HCT116 (cell line): ENCODE measurements around the gene LDB2. TPM values are rescaled to one million over a fixed set of nuclear protein-coding genes. Genes with fewer than 3 reads are reported as not detected.

ENCODE experiments used
- ATAC-seq: fragments of 200-7000 bp; cut with Tn5 transposase; 2 replicates; pipeline ENCODE4 v1.9.1; 2020; ENCODE audit warnings: mild to moderate bottlenecking, moderate library complexity
- BruUV-seq: library from RNA; stranded (reverse); fragments of 400-500 nt; replicated peaks from 2 replicates; lab custom pipeline; 2021; lab: Mats Ljungman, UMichigan
- CTCF ChIA-PET: fragments of 300-600 bp; sonication (Branson Sonifier 250); formaldehyde crosslinking; loops from one replicate; lab custom pipeline; 2021; ENCODE audit warnings: antibody characterized with exemption; lab: Charles Lee
- POLR2A ChIA-PET: fragments of 300-600, 350-600 bp; sonication (Branson Sonifier 250); formaldehyde crosslinking; loops from one replicate; lab custom pipeline; 2021; ENCODE audit warnings: antibody characterized with exemption; lab: Charles Lee
- RAD21 ChIA-PET, 2 experiments: fragments of 300-600 bp; sonication (Branson Sonifier 250); formaldehyde crosslinking; loops; one replicate each; lab custom pipeline; 2023; ENCODE audit warnings: low total read pairs in 2 of 2; ENCODE audit not compliant: uncharacterized antibody in 2 of 2, unreplicated experiment in 2 of 2, low non-redundant PET in 1 of 2; lab: Charles Lee
- DNase-seq: peaks from one replicate; pipeline ENCODE4 v3.0.0-alpha.2; 2010; ENCODE audit warnings: low read depth, low spot score
- H2AFZ ChIP-seq: fragments of 200-600 bp; shearing (Covaris generic), sonication (generic); 2 replicates; pipeline ENCODE4 v1.6.1; 2017; ENCODE audit warnings: low read depth, mixed run types, mixed read lengths, antibody characterized with exemption, low read length; ENCODE audit not compliant: poor library complexity, severe bottlenecking
- H3K27ac ChIP-seq: 2 replicates; pipeline ENCODE4 v1.5.1; 2012; ENCODE audit warnings: low read depth, low read length
- H3K27me3 ChIP-seq: fragments of 200-600 bp; sonication (generic); 2 replicates; pipeline ENCODE4 v1.6.1; 2016; ENCODE audit warnings: mixed run types, low read length, mixed read lengths; ENCODE audit not compliant: insufficient read depth
- H3K36me3 ChIP-seq, 2 experiments: fragments of 200-500 bp in 1 of 2; fragments of 200-600 bp in 1 of 2; sonication (Bioruptor generic) in 1 of 2; sonication (generic) in 1 of 2; 2 replicates each; pipeline versions ENCODE4 v1.5.1 to v1.6.1; 2014 to 2016; ENCODE audit warnings: low read length in 2 of 2, inconsistent platforms in 1 of 2, mixed read lengths in 1 of 2, mixed run types in 1 of 2; ENCODE audit not compliant: insufficient read depth in 2 of 2, control insufficient read depth in 1 of 2
- H3K4me1 ChIP-seq, 2 experiments: fragments of 200-600 bp in 1 of 2; sonication (generic) in 1 of 2; 2 replicates each; pipeline versions ENCODE4 v1.5.1 to v1.6.1; 2012 to 2017; ENCODE audit warnings: low read length in 2 of 2, inconsistent platforms in 1 of 2, mild to moderate bottlenecking in 1 of 2, mixed read lengths in 1 of 2, mixed run types in 1 of 2, moderate library complexity in 1 of 2; ENCODE audit not compliant: insufficient read depth in 2 of 2, control insufficient read depth in 1 of 2
- H3K4me2 ChIP-seq: fragments of 200-600 bp; sonication (generic); 2 replicates; pipeline ENCODE4 v1.6.1; 2017; ENCODE audit warnings: mixed run types, low read length, mixed read lengths
- H3K4me3 ChIP-seq, 2 experiments: fragments of 200-600 bp in 1 of 2; sonication (generic) in 1 of 2; replicated peaks in 1 of 2; 2 replicates each; pipeline ENCODE4 v1.5.1; 2011 to 2016; ENCODE audit warnings: low read length in 2 of 2, control low read depth in 1 of 2, low read depth in 1 of 2, mild to moderate bottlenecking in 1 of 2, mixed read lengths in 1 of 2, mixed run types in 1 of 2
- H3K79me2 ChIP-seq: fragments of 200-600 bp; sonication (generic); 2 replicates; pipeline ENCODE4 v1.6.1; 2017; ENCODE audit warnings: mild to moderate bottlenecking, mixed run types, low read length, moderate library complexity, mixed read lengths; ENCODE audit not compliant: insufficient read depth
- H3K9ac ChIP-seq: fragments of 200-600 bp; sonication (generic); 2 replicates; pipeline ENCODE4 v1.6.1; 2016; ENCODE audit warnings: low read length, mixed read lengths
- H3K9me2 ChIP-seq: fragments of 200-600 bp; sonication (generic), shearing (Covaris generic); 2 replicates; pipeline ENCODE4 v1.6.1; 2017; ENCODE audit warnings: mixed run types, mild to moderate bottlenecking, moderate library complexity; ENCODE audit not compliant: insufficient read depth
- H3K9me3 ChIP-seq, 2 experiments: fragments of 200-500 bp in 1 of 2; fragments of 200-600 bp in 1 of 2; sonication (Bioruptor generic) in 1 of 2; sonication (generic) in 1 of 2; 2 replicates each; pipeline ENCODE4 v1.6.1; 2014 to 2017; ENCODE audit warnings: low read length in 2 of 2, mixed read lengths in 2 of 2, inconsistent platforms in 1 of 2, low read depth in 1 of 2, mild to moderate bottlenecking in 1 of 2, mixed run types in 1 of 2, moderate library complexity in 1 of 2; ENCODE audit not compliant: control insufficient read depth in 1 of 2, insufficient read depth in 1 of 2
- H4K20me1 ChIP-seq: fragments of 200-600 bp; sonication (generic), shearing (Covaris generic); 2 replicates; pipeline ENCODE4 v1.6.1; 2017; ENCODE audit warnings: mixed run types, mild to moderate bottlenecking, moderate library complexity; ENCODE audit not compliant: insufficient read depth
- CBX3 ChIP-seq: IDR thresholded peaks from 2 replicates; pipeline ENCODE4 v1.6.1; 2012; ENCODE audit warnings: low read depth
- CTCF ChIP-seq, 3 experiments: fragments of 200-600 bp in 1 of 3; sonication (generic) in 1 of 3; IDR thresholded peaks in 2 of 3; conservative IDR thresholded peaks in 1 of 3; 2 replicates each; pipeline ENCODE4 v1.5.1; 2012 to 2017; ENCODE audit warnings: low read depth in 2 of 3, low read length in 2 of 3, antibody characterized with exemption in 1 of 3, borderline replicate concordance in 1 of 3, control low read depth in 1 of 3, mild to moderate bottlenecking in 1 of 3, mixed read lengths in 1 of 3, mixed run types in 1 of 3, moderate library complexity in 1 of 3; ENCODE audit not compliant: insufficient read depth in 1 of 3
- EGR1 ChIP-seq: IDR thresholded peaks from 2 replicates; pipeline ENCODE4 v1.6.1; 2012; ENCODE audit warnings: low read depth
- ELF1 ChIP-seq: IDR thresholded peaks from 2 replicates; pipeline ENCODE4 v1.6.1; 2012; ENCODE audit warnings: low read depth, borderline replicate concordance
- EZH2 ChIP-seq: fragments of 200-600 bp; sonication (generic); IDR thresholded peaks from 2 replicates; pipeline ENCODE4 v1.6.1; 2017; ENCODE audit warnings: antibody characterized with exemption, mixed run types
- FOSL1 ChIP-seq: IDR thresholded peaks from 2 replicates; pipeline ENCODE4 v1.6.1; 2012; ENCODE audit warnings: low read depth
- MAX ChIP-seq: IDR thresholded peaks from 2 replicates; pipeline ENCODE4 v1.6.1; 2012
- POLR2A ChIP-seq: IDR thresholded peaks from 2 replicates; pipeline ENCODE4 v1.7.0; 2011; ENCODE audit warnings: borderline replicate concordance; ENCODE audit not compliant: insufficient read depth, insufficient read length; ENCODE audit errors: extremely low read depth
- RAD21 ChIP-seq: IDR thresholded peaks from 2 replicates; pipeline ENCODE4 v1.6.1; 2012; ENCODE audit warnings: low read depth, mild to moderate bottlenecking
- REST ChIP-seq: IDR thresholded peaks from 2 replicates; pipeline ENCODE4 v1.6.1; 2012; ENCODE audit warnings: low read depth
- SIN3A ChIP-seq: IDR thresholded peaks from 2 replicates; pipeline ENCODE4 v1.6.1; 2012; ENCODE audit warnings: low read depth
- SP1 ChIP-seq: IDR thresholded peaks from 2 replicates; pipeline ENCODE4 v1.6.1; 2012; ENCODE audit warnings: low read depth
- TCF7L2 ChIP-seq: IDR thresholded peaks from 2 replicates; pipeline ENCODE4 v1.7.0; 2011; ENCODE audit warnings: borderline replicate concordance, inconsistent platforms; ENCODE audit not compliant: insufficient read depth, insufficient read length; ENCODE audit errors: extremely low read depth
- YY1 ChIP-seq: IDR thresholded peaks from 2 replicates; pipeline ENCODE4 v1.6.1; 2011; ENCODE audit warnings: low read length, low read depth, moderate library complexity, mild to moderate bottlenecking; ENCODE audit not compliant: insufficient replicate concordance; ENCODE audit errors: extremely low read depth
- ZFX ChIP-seq: fragments of 450-650 bp; IDR thresholded peaks from 2 replicates; pipeline ENCODE4 v1.6.1; 2017
- ZNF274 ChIP-seq: fragments of 200-500 bp; sonication (Bioruptor generic); IDR thresholded peaks from 2 replicates; pipeline ENCODE4 v1.6.1; 2014; ENCODE audit warnings: mild to moderate bottlenecking, low read depth, low read length, inconsistent platforms
- intact Hi-C: fragments of 100-400 bp; cut with micrococcal nuclease; formaldehyde crosslinking; loops from 2 replicates; pipeline ENCODE4 v1.10.0; 2022
- total RNA-seq: library from RNA; stranded (reverse); gene quantifications from one replicate; pipeline ENCODE4 v1.2.1, GENCODE V29; 2021; ENCODE audit not compliant: unreplicated experiment

The LDB2 gene
- total RNA-seq, 1 experiment from 2014 or later, result 0.12 TPM

- no peaks in the 10 kb centered on the region for H3K36me3 ChIP-seq
- H3K9ac ChIP-seq, result no peak overlapping the region
- ChIA-PET RAD21 (no interaction called here), POLR2A (no interaction called here), CTCF (no interaction called here)
- no peak overlapping the region for H3K4me3 ChIP-seq
- no peaks in the 10 kb centered on the region for H3K79me2 ChIP-seq
- no TSS peak for BruUV-seq
- ATAC-seq (no peak), DNase-seq (no peak)
- no peaks in the 10 kb centered on the region for H3K9me2 ChIP-seq
- intact Hi-C loops, result no loop called here
- H2AFZ ChIP-seq, result no peak overlapping the region
- TF ChIP-seq MAX (no peak), SP1 (no peak), POLR2A (no peak), TCF7L2 (no peak), REST (no peak), SIN3A (no peak), EZH2 (no peak), ZNF274 (no peak), RAD21 (no peak), ZFX (no peak), YY1 (no peak), CBX3 (no peak), CTCF (IDR thresholded peaks at IDR 0.05 in 2 of 3, conservative IDR thresholded peaks at IDR 0.05 in 1 of 3; ENCODE audit: borderline replicate concordance in 1 of 3, insufficient read depth in 1 of 3, low read depth in 2 of 3, low read length in 2 of 3) (no peak), ELF1 (no peak), FOSL1 (no peak), EGR1 (no peak)
- H3K27ac ChIP-seq, result no peak overlapping the region
- no peak overlapping the region for H3K4me2 ChIP-seq
- peaks cover 13% of the 10 kb centered on the region for H3K27me3 ChIP-seq
- H4K20me1 ChIP-seq, result no peaks in the 10 kb centered on the region
- no peaks in the 10 kb centered on the region for H3K9me3 ChIP-seq
- no peaks in the 10 kb centered on the region for H3K4me1 ChIP-seq
Observed at GRCh38 chr4:16754104-16754503, 144.3 kb downstream of the LDB2 start.
